Natural killer cell (primary cell): ENCODE measurements around the gene HDAC4. TPM values are rescaled to one million over a fixed set of nuclear protein-coding genes. Genes with fewer than 3 reads are reported as not detected.

Experiments used
- ATAC-seq, 3 donors: fragments of 150-1000 bp in 2 of 3; fragments of 200-7000 bp in 1 of 3; cut with Tn5 transposase; 1 replicate in 1 of 3; 2 replicates in 2 of 3; pipeline ENCODE4 v1.10.0; 2021; ENCODE audit warnings: mild to moderate bottlenecking in 2 of 3, moderate library complexity in 2 of 3
- DNase-seq, 2 donors: peaks; one replicate each; pipeline versions ENCODE4 v3.0.0 to v3.0.0-alpha.2; 2013 to 2021; ENCODE audit warnings: mixed read lengths in 1 of 2
- H3K27ac ChIP-seq: one replicate; pipeline ENCODE4 v1.5.1; 2013; ENCODE audit warnings: mild to moderate bottlenecking, low read length
- H3K27me3 ChIP-seq: one replicate; pipeline ENCODE4 v1.6.1; 2013; ENCODE audit warnings: low read length; ENCODE audit not compliant: control insufficient read depth, insufficient read depth
- H3K36me3 ChIP-seq: one replicate; pipeline ENCODE4 v1.6.1; 2013; ENCODE audit warnings: low read length; ENCODE audit not compliant: control insufficient read depth, insufficient read depth
- H3K4me1 ChIP-seq: one replicate; pipeline ENCODE4 v1.6.1; 2013; ENCODE audit warnings: low read length; ENCODE audit not compliant: control insufficient read depth, insufficient read depth
- H3K4me3 ChIP-seq: one replicate; pipeline ENCODE4 v1.5.1; 2013; ENCODE audit warnings: low read length
- H3K9me3 ChIP-seq: one replicate; pipeline ENCODE4 v1.6.1; 2013; ENCODE audit warnings: low read length; ENCODE audit not compliant: control insufficient read depth, insufficient read depth
- H3K27ac Mint-ChIP-seq, 2 donors: one replicate each; pipeline ENCODE4 v1.8.0; 2022; ENCODE audit warnings: mild to moderate bottlenecking in 2 of 2, mixed read lengths in 2 of 2, moderate library complexity in 1 of 2
- H3K27me3 Mint-ChIP-seq, 2 donors: one replicate each; pipeline ENCODE4 v1.8.0; 2022; ENCODE audit warnings: low read depth in 2 of 2, mixed read lengths in 2 of 2
- H3K36me3 Mint-ChIP-seq: one replicate; pipeline ENCODE4 v1.8.0; 2022; ENCODE audit warnings: mixed read lengths
- H3K4me1 Mint-ChIP-seq, 2 donors: one replicate each; pipeline ENCODE4 v1.8.0; 2022; ENCODE audit warnings: mixed read lengths in 2 of 2
- H3K4me3 Mint-ChIP-seq: one replicate; pipeline ENCODE4 v1.8.0; 2022; ENCODE audit warnings: mild to moderate bottlenecking, moderate library complexity, mixed read lengths
- H3K9me3 Mint-ChIP-seq, 2 donors: one replicate each; pipeline ENCODE4 v1.8.0; 2022; ENCODE audit warnings: mixed read lengths in 2 of 2
- WGBS: methylation state at CpG from one replicate; pipeline ENCODE4 v1.1.7; 2013; ENCODE audit warnings: missing lambda C conversion rate; ENCODE audit not compliant: insufficient coverage; 5-methylcytosine and 5-hydroxymethylcytosine counted together
- intact Hi-C: fragments of 100-400 bp; cut with micrococcal nuclease; formaldehyde crosslinking; loops from one replicate; pipeline ENCODE4 v1.14.2; 2022
- total RNA-seq, 4 donors: library from RNA; stranded (reverse); fragments of 120-200 nt in 1 of 4; gene quantifications; one replicate each; pipeline versions ENCODE4 v1.2.3 to v1.2.4, GENCODE V29; 2013 to 2022
- TF ChIP-seq, protein P1 (sequence below): fragments of 200-600 bp; IDR thresholded peaks from one replicate; pipeline ENCODE4 v1.8.0; 2022; ENCODE audit warnings: antibody characterized with exemption

HDAC4 gene
- total RNA-seq, 3 donors from 2014 or later (not counting 1 experiment from before 2014, with no cell fraction given): 74.9 to 105 (median 100) TPM

DNA sequence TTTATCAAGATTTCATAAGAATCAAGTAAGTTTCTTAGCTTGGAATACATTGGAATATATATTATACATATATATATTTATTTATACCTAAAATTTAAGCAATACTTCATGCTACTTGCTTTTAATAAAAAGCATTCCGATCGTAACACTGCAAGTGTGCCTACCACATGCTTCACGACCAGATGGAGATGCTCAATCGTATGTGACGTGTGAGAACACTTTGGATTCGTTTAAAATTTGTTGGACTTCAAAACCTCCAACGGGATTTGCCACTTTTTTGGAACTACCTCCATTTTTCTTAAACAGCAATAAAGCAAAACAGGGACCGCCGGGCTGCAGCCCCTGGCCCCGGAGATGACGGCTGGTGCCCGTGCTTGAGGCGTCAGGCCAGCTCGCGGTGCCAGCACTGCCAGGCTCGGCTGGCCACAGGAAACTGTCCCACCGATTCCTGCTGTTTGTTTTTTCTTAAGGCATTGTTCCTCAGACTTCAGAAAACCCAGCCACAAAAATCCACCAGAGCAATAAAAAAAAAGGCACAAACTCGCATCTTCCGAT is 348.9 kb downstream of the HDAC4 start:
- Histone ChIP-seq H3K4me1 (no peaks in the 10 kb centered on the region), H3K9me3 (no peaks in the 10 kb centered on the region), H3K27me3 (no peaks in the 10 kb centered on the region), H3K36me3 (peaks cover 34% of the 10 kb centered on the region), H3K27ac (no peak overlapping the region), H3K4me3 (no peak overlapping the region)
- Mint-ChIP-seq H3K27me3 (no peaks in the 10 kb centered on the region), H3K9me3 (no peaks in the 10 kb centered on the region), H3K36me3 (no peaks in the 10 kb centered on the region), H3K4me1 (peaks cover 0 to 4% of the 10 kb centered on the region in 2 donors), H3K27ac (no peak overlapping the region), H3K4me3 (no peak overlapping the region)
- WGBS: 96% methylated on average over 19 of the region's 19 CpGs
- DNase-seq (no peak), ATAC-seq (no peak)
- intact Hi-C loops: no loop called here
- TF ChIP-seq, protein P1, sequence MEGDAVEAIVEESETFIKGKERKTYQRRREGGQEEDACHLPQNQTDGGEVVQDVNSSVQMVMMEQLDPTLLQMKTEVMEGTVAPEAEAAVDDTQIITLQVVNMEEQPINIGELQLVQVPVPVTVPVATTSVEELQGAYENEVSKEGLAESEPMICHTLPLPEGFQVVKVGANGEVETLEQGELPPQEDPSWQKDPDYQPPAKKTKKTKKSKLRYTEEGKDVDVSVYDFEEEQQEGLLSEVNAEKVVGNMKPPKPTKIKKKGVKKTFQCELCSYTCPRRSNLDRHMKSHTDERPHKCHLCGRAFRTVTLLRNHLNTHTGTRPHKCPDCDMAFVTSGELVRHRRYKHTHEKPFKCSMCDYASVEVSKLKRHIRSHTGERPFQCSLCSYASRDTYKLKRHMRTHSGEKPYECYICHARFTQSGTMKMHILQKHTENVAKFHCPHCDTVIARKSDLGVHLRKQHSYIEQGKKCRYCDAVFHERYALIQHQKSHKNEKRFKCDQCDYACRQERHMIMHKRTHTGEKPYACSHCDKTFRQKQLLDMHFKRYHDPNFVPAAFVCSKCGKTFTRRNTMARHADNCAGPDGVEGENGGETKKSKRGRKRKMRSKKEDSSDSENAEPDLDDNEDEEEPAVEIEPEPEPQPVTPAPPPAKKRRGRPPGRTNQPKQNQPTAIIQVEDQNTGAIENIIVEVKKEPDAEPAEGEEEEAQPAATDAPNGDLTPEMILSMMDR: no peak

DNA sequence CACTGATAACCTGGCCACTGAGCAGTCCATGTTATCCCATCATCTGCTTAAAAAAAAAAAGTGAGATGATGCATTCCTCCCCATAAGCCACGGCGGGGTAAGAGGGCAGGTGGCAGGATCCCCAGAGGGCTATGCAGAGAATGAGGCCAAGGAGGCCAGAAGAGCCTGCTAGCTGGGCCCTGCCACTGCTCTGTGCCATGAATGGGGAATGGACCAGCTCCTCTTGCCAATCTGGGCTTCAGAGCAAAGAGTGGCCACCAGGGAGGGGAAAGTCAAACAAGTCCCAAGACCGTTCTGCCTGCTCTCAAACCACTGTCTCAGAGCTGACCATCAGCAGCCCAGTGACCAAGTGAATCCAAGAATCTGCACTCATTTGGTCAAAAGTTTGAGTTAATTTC is 350.6 kb downstream of the HDAC4 start:
- Histone ChIP-seq H3K36me3 (peaks cover 29% of the 10 kb centered on the region), H3K27ac (no peak overlapping the region), H3K9me3 (no peaks in the 10 kb centered on the region), H3K27me3 (no peaks in the 10 kb centered on the region), H3K4me3 (no peak overlapping the region), H3K4me1 (no peaks in the 10 kb centered on the region)
- intact Hi-C loops: no loop called here
- TF ChIP-seq, protein P1: no peak
- no peak overlapping the region for H3K4me3 Mint-ChIP-seq
- ATAC-seq (no peak), DNase-seq (no peak)
- no peaks in the 10 kb centered on the region for H3K36me3 Mint-ChIP-seq
- H3K4me1 Mint-ChIP-seq: peaks cover 0 to 4% of the 10 kb centered on the region in 2 donors
- WGBS: 93% methylated on average over 3 of the region's 3 CpGs
- H3K9me3 Mint-ChIP-seq: no peaks in the 10 kb centered on the region
- H3K27me3 Mint-ChIP-seq: no peaks in the 10 kb centered on the region
- no peak overlapping the region for H3K27ac Mint-ChIP-seq

GRCh38 chr2:239049421-239050251 is 351.2 kb downstream of the HDAC4 start:
- Histone ChIP-seq H3K36me3 (peaks cover 27% of the 10 kb centered on the region), H3K27me3 (no peaks in the 10 kb centered on the region), H3K4me3 (no peak overlapping the region), H3K9me3 (no peaks in the 10 kb centered on the region), H3K4me1 (no peaks in the 10 kb centered on the region), H3K27ac (no peak overlapping the region)
- Mint-ChIP-seq H3K36me3 (no peaks in the 10 kb centered on the region), H3K4me3 (no peak overlapping the region), H3K9me3 (no peaks in the 10 kb centered on the region), H3K27ac (no peak overlapping the region), H3K27me3 (no peaks in the 10 kb centered on the region), H3K4me1 (no peaks in the 10 kb centered on the region)
- ATAC-seq (no peak), DNase-seq (no peak)
- intact Hi-C loops: no loop called here
- TF ChIP-seq, protein P1: no peak
- WGBS: 95% methylated on average over 28 of the region's 28 CpGs
